ENCODE measurements around the gene KDM4B.
"Not testable (repeated sequence)": the region's sequence is repeated elsewhere in the genome, so short reads cannot be mapped to it uniquely, and the experiment has no call there.

Gene KDM4B

GRCh38 chr19:4930664-4931063 lies 38.2 kb upstream of the KDM4B start:
- H3K9me3 ChIP-seq (ENCODE audit: severe bottlenecking), result no peaks in the 10 kb centered on the region
- no peaks in the 10 kb centered on the region for H3K27me3 ChIP-seq (ENCODE audit: insufficient read depth, poor library complexity, severe bottlenecking)
- H3K36me3 ChIP-seq (ENCODE audit: low read depth), result peaks cover 70% of the 10 kb centered on the region
- no peaks in the 10 kb centered on the region for H3K4me1 ChIP-seq (ENCODE audit: insufficient read depth, poor library complexity, severe bottlenecking)
- H3K27ac ChIP-seq (ENCODE audit: poor library complexity, severe bottlenecking), result no peak overlapping the region
- no peak overlapping the region for H3K4me3 ChIP-seq (ENCODE audit: severe bottlenecking)
- ATAC-seq (ENCODE audit: low read depth) (no peak), DNase-seq (ENCODE audit: low spot score) (no peak)
- TF ChIP-seq CTCF (IDR thresholded peaks at IDR 0.05; ENCODE audit: poor library complexity, severe bottlenecking), result no peak

DNA sequence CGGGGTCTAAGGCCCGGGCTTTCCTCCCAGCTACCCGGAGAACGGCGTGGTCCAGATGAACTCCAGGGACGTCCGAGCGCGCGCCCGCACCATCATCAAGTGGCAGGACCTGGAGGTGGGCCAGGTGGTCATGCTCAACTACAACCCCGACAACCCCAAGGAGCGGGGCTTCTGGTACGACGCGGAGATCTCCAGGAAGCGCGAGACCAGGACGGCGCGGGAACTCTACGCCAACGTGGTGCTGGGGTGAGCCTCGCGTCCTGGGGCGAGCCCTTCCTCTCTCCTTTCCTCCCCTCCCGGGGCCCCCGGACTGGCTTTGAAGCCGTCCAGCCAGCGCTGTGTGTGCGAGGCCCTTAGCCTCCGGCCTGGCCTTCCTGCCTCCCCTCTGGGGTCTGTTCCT lies 36.2 kb upstream of the KDM4B start:
- ATAC-seq (ENCODE audit: low read depth), result no peak
- no peaks in the 10 kb centered on the region for H3K4me1 ChIP-seq (ENCODE audit: insufficient read depth, poor library complexity, severe bottlenecking)
- no peaks in the 10 kb centered on the region for H3K27me3 ChIP-seq (ENCODE audit: insufficient read depth, poor library complexity, severe bottlenecking)
- no peak overlapping the region for H3K4me3 ChIP-seq (ENCODE audit: severe bottlenecking)
- H3K9me3 ChIP-seq (ENCODE audit: severe bottlenecking), result no peaks in the 10 kb centered on the region
- peaks cover 79% of the 10 kb centered on the region for H3K36me3 ChIP-seq (ENCODE audit: low read depth)
- H3K27ac ChIP-seq (ENCODE audit: poor library complexity, severe bottlenecking), result no peak overlapping the region
- DNase-seq (ENCODE audit: low spot score), result no peak
- TF ChIP-seq CTCF (IDR thresholded peaks at IDR 0.05; ENCODE audit: poor library complexity, severe bottlenecking), result no peak

DNA sequence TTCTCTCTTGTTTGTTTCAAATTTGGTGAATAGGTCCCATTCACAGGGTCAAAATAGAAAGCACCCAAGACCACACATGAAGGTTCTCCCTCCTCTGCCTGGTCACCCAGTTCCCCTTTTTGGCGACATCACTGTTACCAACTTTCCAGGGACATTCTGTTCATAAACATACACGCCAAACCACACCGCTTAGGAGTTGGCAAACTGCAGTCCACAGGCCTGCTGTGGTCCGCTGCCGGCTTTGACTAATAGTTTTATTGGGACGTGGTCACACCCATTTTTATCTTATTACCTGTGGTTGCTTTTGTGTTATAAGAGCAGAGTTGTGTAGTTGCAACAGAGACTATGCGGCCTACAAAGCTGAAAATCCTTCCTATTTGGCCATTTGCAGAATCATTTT lies 35.4 kb upstream of the KDM4B start:
- DNase-seq (ENCODE audit: low spot score) (no peak), ATAC-seq (ENCODE audit: low read depth) (no peak)
- Histone ChIP-seq H3K9me3 (ENCODE audit: severe bottlenecking) (no peaks in the 10 kb centered on the region), H3K27ac (ENCODE audit: poor library complexity, severe bottlenecking) (no peak overlapping the region), H3K4me3 (ENCODE audit: severe bottlenecking) (no peak overlapping the region), H3K4me1 (ENCODE audit: insufficient read depth, poor library complexity, severe bottlenecking) (no peaks in the 10 kb centered on the region), H3K27me3 (ENCODE audit: insufficient read depth, poor library complexity, severe bottlenecking) (no peaks in the 10 kb centered on the region), H3K36me3 (ENCODE audit: low read depth) (peaks cover 78% of the 10 kb centered on the region)
- TF ChIP-seq CTCF (IDR thresholded peaks at IDR 0.05; ENCODE audit: poor library complexity, severe bottlenecking), result no peak

DNA sequence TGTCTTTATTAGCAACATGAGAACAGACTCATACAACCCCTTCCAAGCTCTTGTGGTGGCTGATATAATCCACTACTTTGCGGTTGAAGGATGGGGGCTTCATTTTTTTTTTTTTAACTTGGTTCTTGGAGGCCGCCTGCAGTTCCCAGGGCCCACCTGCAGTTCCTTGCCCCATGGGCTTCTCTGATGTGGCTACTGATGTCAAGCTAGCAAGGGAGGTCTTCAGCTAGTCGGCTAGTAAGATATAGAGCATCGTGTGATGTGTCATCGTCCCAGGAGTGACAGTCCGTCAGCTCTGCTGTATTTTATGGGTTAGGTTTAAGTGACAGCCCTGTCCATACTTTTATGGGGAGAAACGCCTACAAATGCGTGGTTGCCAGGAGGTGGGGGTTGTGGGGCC lies 33.5 kb upstream of the KDM4B start:
- DNase-seq (ENCODE audit: low spot score), result no peak
- Histone ChIP-seq H3K27ac (ENCODE audit: poor library complexity, severe bottlenecking) (no peak overlapping the region), H3K9me3 (ENCODE audit: severe bottlenecking) (no peaks in the 10 kb centered on the region), H3K36me3 (ENCODE audit: low read depth) (peaks cover 72% of the 10 kb centered on the region), H3K4me3 (ENCODE audit: severe bottlenecking) (no peak overlapping the region), H3K27me3 (ENCODE audit: insufficient read depth, poor library complexity, severe bottlenecking) (no peaks in the 10 kb centered on the region), H3K4me1 (ENCODE audit: insufficient read depth, poor library complexity, severe bottlenecking) (no peaks in the 10 kb centered on the region)
- ATAC-seq (ENCODE audit: low read depth), result no peak
- TF ChIP-seq CTCF (IDR thresholded peaks at IDR 0.05; ENCODE audit: poor library complexity, severe bottlenecking), result no peak

DNA sequence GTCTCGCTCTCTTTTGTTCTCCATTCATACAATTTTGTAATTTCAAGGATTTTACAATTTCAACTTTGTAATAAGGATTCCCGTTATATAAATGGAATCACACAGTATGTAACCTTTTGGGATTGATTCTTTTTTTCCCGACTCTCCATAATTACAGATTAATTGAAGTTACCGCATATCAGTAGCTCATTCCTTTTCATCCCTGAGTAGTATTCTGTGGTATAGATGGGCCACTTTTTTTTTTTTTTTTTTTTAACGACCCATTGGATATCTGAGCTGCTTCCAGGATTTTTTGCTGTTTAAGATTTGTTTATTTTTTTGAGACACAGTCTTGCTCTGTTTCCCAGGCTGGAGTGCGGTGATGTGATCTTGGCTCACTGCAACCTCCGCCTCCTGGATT lies 31.9 kb upstream of the KDM4B start:
- no peaks in the 10 kb centered on the region for H3K4me1 ChIP-seq (ENCODE audit: insufficient read depth, poor library complexity, severe bottlenecking)
- no peak overlapping the region for H3K4me3 ChIP-seq (ENCODE audit: severe bottlenecking)
- TF ChIP-seq CTCF (IDR thresholded peaks at IDR 0.05; ENCODE audit: poor library complexity, severe bottlenecking), result no peak
- ATAC-seq (ENCODE audit: low read depth) (no peak), DNase-seq (ENCODE audit: low spot score) (no peak)
- no peak overlapping the region for H3K27ac ChIP-seq (ENCODE audit: poor library complexity, severe bottlenecking)
- no peaks in the 10 kb centered on the region for H3K9me3 ChIP-seq (ENCODE audit: severe bottlenecking)
- H3K27me3 ChIP-seq (ENCODE audit: insufficient read depth, poor library complexity, severe bottlenecking), result no peaks in the 10 kb centered on the region
- peaks cover 63% of the 10 kb centered on the region for H3K36me3 ChIP-seq (ENCODE audit: low read depth)

DNA sequence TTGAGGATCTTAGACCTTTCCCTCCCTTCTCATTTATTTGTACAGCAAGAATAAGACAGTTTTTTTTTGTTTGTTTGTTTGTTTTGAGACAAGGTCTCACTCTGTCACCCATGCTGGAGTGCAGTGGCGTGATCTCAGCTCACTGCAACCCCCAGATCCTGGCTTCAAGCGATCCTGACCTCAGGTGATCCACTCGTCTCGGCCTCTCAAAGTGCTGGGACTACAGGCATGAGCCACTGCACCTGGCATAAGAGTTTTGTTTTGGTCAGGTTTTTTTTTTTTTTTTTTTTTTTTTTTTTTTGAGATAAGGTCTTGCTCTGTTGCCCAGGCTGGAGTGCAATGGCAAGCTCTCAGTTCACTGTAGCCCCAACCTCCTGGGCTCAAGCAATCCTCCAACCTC lies 30.5 kb upstream of the KDM4B start:
- not testable (repeated sequence) for H3K27ac ChIP-seq (ENCODE audit: poor library complexity, severe bottlenecking); H3K4me1 ChIP-seq (ENCODE audit: insufficient read depth, poor library complexity, severe bottlenecking); H3K4me3 ChIP-seq (ENCODE audit: severe bottlenecking); ATAC-seq (ENCODE audit: low read depth); H3K27me3 ChIP-seq (ENCODE audit: insufficient read depth, poor library complexity, severe bottlenecking); H3K9me3 ChIP-seq (ENCODE audit: severe bottlenecking); DNase-seq (ENCODE audit: low spot score)
- peaks cover 62% of the 10 kb centered on the region for H3K36me3 ChIP-seq (ENCODE audit: low read depth)
